ENCODE data around the gene MGAT1.
"Not testable (repeated sequence)": the region's sequence is repeated elsewhere in the genome, so short reads cannot be mapped to it uniquely, and the experiment has no call there.

Gene MGAT1

GRCh38 chr5:180803181-180804128 lies 849 bp upstream of the MGAT1 start:
- DNase-seq: peak in 3 of 4 experiments; percentile 37 to 72 (median 55)

- DNase-seq: no peak
Observed at GRCh38 chr5:180801596-180802324, 846 bp downstream of the MGAT1 start.

GRCh38 chr5:180799902-180800801 lies 2.5 kb downstream of the MGAT1 start:
- no peak for DNase-seq

- DNase-seq: no peak
Observed at GRCh38 chr5:180799194-180799593, 3.4 kb downstream of the MGAT1 start.

GRCh38 chr5:180798193-180798592 lies 4.4 kb downstream of the MGAT1 start:
- DNase-seq: no peak

GRCh38 chr5:180797256-180798192 lies 5.1 kb downstream of the MGAT1 start:
- no peak for DNase-seq

GRCh38 chr5:180795771-180796313 lies 6.8 kb downstream of the MGAT1 start:
- DNase-seq: no peak

GRCh38 chr5:180792965-180793287 lies 9.7 kb downstream of the MGAT1 start:
- DNase-seq: no peak

- no peak for DNase-seq
Observed at GRCh38 chr5:180792287-180792964, 10.2 kb downstream of the MGAT1 start.

- no peak for DNase-seq
Observed at GRCh38 chr5:180791611-180792213, 10.9 kb downstream of the MGAT1 start.

- DNase-seq: no peak
Observed at GRCh38 chr5:180790524-180790923, 12.1 kb downstream of the MGAT1 start.

GRCh38 chr5:180790020-180790419 lies 12.6 kb downstream of the MGAT1 start:
- no peak for DNase-seq

GRCh38 chr5:180788651-180789410 lies 13.8 kb downstream of the MGAT1 start:
- not testable (repeated sequence) for DNase-seq

GRCh38 chr5:180787711-180788431 lies 14.7 kb downstream of the MGAT1 start:
- no peak for DNase-seq

GRCh38 chr5:180786531-180787398 lies 15.8 kb downstream of the MGAT1 start:
- no peak for DNase-seq

- no peak for DNase-seq
Observed at GRCh38 chr5:180785794-180786221, 16.8 kb downstream of the MGAT1 start.

GRCh38 chr5:180785121-180785781 lies 17.4 kb downstream of the MGAT1 start:
- DNase-seq: no peak

All from activated naive CD4-positive, alpha-beta T cell (primary cell).